IMR-90 (cell line): ENCODE measurements around the gene COX7A1.

Source experiments
- POLR2A ChIP-seq: IDR thresholded peaks from 2 replicates; pipeline ENCODE4 v1.6.1; 2012; ENCODE audit warnings: mild to moderate bottlenecking, low read depth, low read length
- RFX5 ChIP-seq: IDR thresholded peaks from 2 replicates; pipeline ENCODE4 v1.8.0; 2012; ENCODE audit warnings: low read depth, mild to moderate bottlenecking, low read length, moderate library complexity
- TF ChIP-seq, protein P1 (sequence below): conservative IDR thresholded peaks from 2 replicates; pipeline ENCODE4 v1.5.1; 2012; ENCODE audit warnings: mild to moderate bottlenecking, low read depth, low read length, improper control_type of control experiment

DNA sequence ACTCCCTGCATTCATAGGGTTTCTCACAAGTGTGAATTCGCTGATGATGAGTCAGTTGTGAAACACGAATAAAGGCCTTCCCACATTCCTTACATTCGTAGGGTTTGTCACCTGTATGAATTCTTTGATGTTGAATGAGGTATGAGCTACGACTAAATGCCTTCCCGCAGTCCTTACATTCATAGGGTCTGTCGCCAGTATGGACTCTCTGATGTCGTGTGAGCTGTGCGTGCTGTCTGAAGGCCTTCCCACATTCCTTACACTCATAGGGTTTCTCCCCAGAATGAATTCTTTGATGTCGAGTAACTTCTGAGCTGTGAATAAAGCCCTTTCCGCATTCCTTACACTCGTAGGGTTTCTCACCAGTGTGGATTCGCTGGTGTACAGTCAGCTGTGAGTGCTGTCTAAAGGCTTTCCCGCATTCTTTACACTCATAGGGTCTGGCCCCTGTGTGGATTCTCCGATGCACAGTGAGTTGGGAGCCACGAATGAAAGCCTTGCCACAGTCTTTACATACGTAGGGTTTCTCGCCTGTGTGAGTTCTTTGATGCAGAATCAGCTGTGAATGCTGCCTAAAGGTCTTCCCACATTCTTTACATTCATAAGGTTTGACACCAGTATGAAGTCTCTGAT lies 30.5 kb upstream of the COX7A1 start:
- no peak for TF ChIP-seq RFX5
- TF ChIP-seq, protein P1, sequence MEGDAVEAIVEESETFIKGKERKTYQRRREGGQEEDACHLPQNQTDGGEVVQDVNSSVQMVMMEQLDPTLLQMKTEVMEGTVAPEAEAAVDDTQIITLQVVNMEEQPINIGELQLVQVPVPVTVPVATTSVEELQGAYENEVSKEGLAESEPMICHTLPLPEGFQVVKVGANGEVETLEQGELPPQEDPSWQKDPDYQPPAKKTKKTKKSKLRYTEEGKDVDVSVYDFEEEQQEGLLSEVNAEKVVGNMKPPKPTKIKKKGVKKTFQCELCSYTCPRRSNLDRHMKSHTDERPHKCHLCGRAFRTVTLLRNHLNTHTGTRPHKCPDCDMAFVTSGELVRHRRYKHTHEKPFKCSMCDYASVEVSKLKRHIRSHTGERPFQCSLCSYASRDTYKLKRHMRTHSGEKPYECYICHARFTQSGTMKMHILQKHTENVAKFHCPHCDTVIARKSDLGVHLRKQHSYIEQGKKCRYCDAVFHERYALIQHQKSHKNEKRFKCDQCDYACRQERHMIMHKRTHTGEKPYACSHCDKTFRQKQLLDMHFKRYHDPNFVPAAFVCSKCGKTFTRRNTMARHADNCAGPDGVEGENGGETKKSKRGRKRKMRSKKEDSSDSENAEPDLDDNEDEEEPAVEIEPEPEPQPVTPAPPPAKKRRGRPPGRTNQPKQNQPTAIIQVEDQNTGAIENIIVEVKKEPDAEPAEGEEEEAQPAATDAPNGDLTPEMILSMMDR, result no peak
- no peak for TF ChIP-seq POLR2A
